Parathyroid adenoma (tissue), 2 donors: ENCODE measurements around the gene CHEK1.

Experiments used
- H2AFZ ChIP-seq: fragments of 300-600 bp; sonication (generic); one replicate; pipeline ENCODE4 v1.7.0; 2017; ENCODE audit warnings: antibody characterized with exemption, mild to moderate bottlenecking
- H3K27ac ChIP-seq: fragments of 300-600 bp; sonication (generic); one replicate; pipeline ENCODE4 v1.7.0; 2017
- H3K27me3 ChIP-seq: fragments of 300-600 bp; sonication (generic); one replicate; pipeline ENCODE4 v1.7.0; 2017; ENCODE audit warnings: low read length; ENCODE audit not compliant: control insufficient read depth, insufficient read depth
- H3K36me3 ChIP-seq: fragments of 300-600 bp; sonication (generic); one replicate; pipeline ENCODE4 v1.7.0; 2017; ENCODE audit warnings: low read length; ENCODE audit not compliant: control insufficient read depth, insufficient read depth
- H3K4me1 ChIP-seq: fragments of 300-600 bp; sonication (generic); one replicate; pipeline ENCODE4 v1.7.0; 2017; ENCODE audit warnings: control low read depth
- H3K4me2 ChIP-seq: fragments of 300-600 bp; sonication (generic); one replicate; pipeline ENCODE4 v1.7.0; 2017; ENCODE audit warnings: low read length
- H3K4me3 ChIP-seq: fragments of 300-600 bp; sonication (generic); one replicate; pipeline ENCODE4 v1.7.0; 2017; ENCODE audit warnings: low read depth, low read length
- H3K79me2 ChIP-seq: fragments of 300-600 bp; sonication (generic); one replicate; pipeline ENCODE4 v1.7.0; 2017; ENCODE audit warnings: control low read depth
- H3K9ac ChIP-seq: fragments of 300-600 bp; sonication (generic); one replicate; pipeline ENCODE4 v1.7.0; 2017; ENCODE audit warnings: mild to moderate bottlenecking
- H3K9me3 ChIP-seq: fragments of 300-600 bp; sonication (generic); one replicate; pipeline ENCODE4 v1.7.0; 2017; ENCODE audit warnings: low read length; ENCODE audit not compliant: control insufficient read depth
- CTCF ChIP-seq: fragments of 300-600 bp; sonication (generic); IDR thresholded peaks from one replicate; pipeline ENCODE4 v1.7.0; 2017; ENCODE audit warnings: antibody characterized with exemption, mild to moderate bottlenecking
- donor health status: primary hyperparathyroidism.

The CHEK1 gene

GRCh38 chr11:125674210-125674609 lies 49.2 kb downstream of the CHEK1 start:
- Histone ChIP-seq H3K4me2 (no peak overlapping the region), H3K27me3 (no peaks in the 10 kb centered on the region), H3K27ac (no peak overlapping the region), H3K9me3 (no peaks in the 10 kb centered on the region), H2AFZ (no peak overlapping the region), H3K9ac (no peak overlapping the region), H3K4me1 (no peaks in the 10 kb centered on the region), H3K36me3 (no peaks in the 10 kb centered on the region), H3K79me2 (no peaks in the 10 kb centered on the region), H3K4me3 (no peak overlapping the region)
- no peak for TF ChIP-seq CTCF

- no peak overlapping the region for H3K9ac ChIP-seq
- no peaks in the 10 kb centered on the region for H3K79me2 ChIP-seq
- no peak overlapping the region for H3K4me3 ChIP-seq
- no peak overlapping the region for H2AFZ ChIP-seq
- no peaks in the 10 kb centered on the region for H3K36me3 ChIP-seq
- no peak overlapping the region for H3K4me2 ChIP-seq
- no peaks in the 10 kb centered on the region for H3K4me1 ChIP-seq
- no peaks in the 10 kb centered on the region for H3K27me3 ChIP-seq
- TF ChIP-seq CTCF: no peak
- no peak overlapping the region for H3K27ac ChIP-seq
- H3K9me3 ChIP-seq: no peaks in the 10 kb centered on the region
These were observed 50.2 kb downstream of the CHEK1 start for GRCh38 chr11:125675196-125675595.

- no peaks in the 10 kb centered on the region for H3K79me2 ChIP-seq
- H3K36me3 ChIP-seq: no peaks in the 10 kb centered on the region
- no peak overlapping the region for H3K4me3 ChIP-seq
- H3K9me3 ChIP-seq: no peaks in the 10 kb centered on the region
- no peak for TF ChIP-seq CTCF
- H3K27me3 ChIP-seq: no peaks in the 10 kb centered on the region
- H2AFZ ChIP-seq: no peak overlapping the region
- H3K27ac ChIP-seq: no peak overlapping the region
- H3K4me2 ChIP-seq: no peak overlapping the region
- no peaks in the 10 kb centered on the region for H3K4me1 ChIP-seq
- no peak overlapping the region for H3K9ac ChIP-seq
These were observed 54.4 kb downstream of the CHEK1 start for GRCh38 chr11:125679397-125679796.

GRCh38 chr11:125679837-125680236 lies 54.9 kb downstream of the CHEK1 start:
- Histone ChIP-seq H3K27me3 (no peaks in the 10 kb centered on the region), H3K4me2 (no peak overlapping the region), H3K4me1 (no peaks in the 10 kb centered on the region), H3K79me2 (no peaks in the 10 kb centered on the region), H3K36me3 (no peaks in the 10 kb centered on the region), H3K9ac (no peak overlapping the region), H3K27ac (no peak overlapping the region), H2AFZ (no peak overlapping the region), H3K4me3 (no peak overlapping the region), H3K9me3 (no peaks in the 10 kb centered on the region)
- TF ChIP-seq CTCF: no peak

- H3K9ac ChIP-seq: no peak within 1 kb of the TSS
- H3K79me2 ChIP-seq: no peaks in the 10 kb centered on the region
- no peak within 1 kb of the TSS for H2AFZ ChIP-seq
- H3K27ac ChIP-seq: no peak within 1 kb of the TSS
- no peaks in the 10 kb centered on the region for H3K36me3 ChIP-seq
- H3K4me1 ChIP-seq: no peaks in the 10 kb centered on the region
- no peaks in the 10 kb centered on the region for H3K9me3 ChIP-seq
- H3K4me3 ChIP-seq: no peak within 1 kb of the TSS
- H3K27me3 ChIP-seq: no peaks in the 10 kb centered on the region
- no peak within 1 kb of the TSS for H3K4me2 ChIP-seq
- no peak for TF ChIP-seq CTCF
These were observed 55.8 kb downstream of the CHEK1 start, which contains the start of gene ACRV1 for GRCh38 chr11:125680747-125681146. ACRV1 (minus strand) TSS chr11:125680847; CDS start chr11:125680780, 67 bp downstream.
